Astrocyte (in vitro differentiated cells and primary cell): ENCODE data around the gene ENKD1.

ENCODE experiments used
- EZH2 ChIP-seq: IDR thresholded peaks from 2 replicates; pipeline ENCODE4 v1.6.1; 2012; ENCODE audit warnings: mild to moderate bottlenecking, low read length, inconsistent platforms; ENCODE audit not compliant: insufficient read depth
- TF ChIP-seq, protein P1 (sequence below): IDR thresholded peaks from 2 replicates; pipeline ENCODE4 v1.5.1; 2011; ENCODE audit warnings: low read depth, mild to moderate bottlenecking, inconsistent platforms, low read length, moderate library complexity; ENCODE audit not compliant: insufficient read depth

- TF ChIP-seq, protein P1, sequence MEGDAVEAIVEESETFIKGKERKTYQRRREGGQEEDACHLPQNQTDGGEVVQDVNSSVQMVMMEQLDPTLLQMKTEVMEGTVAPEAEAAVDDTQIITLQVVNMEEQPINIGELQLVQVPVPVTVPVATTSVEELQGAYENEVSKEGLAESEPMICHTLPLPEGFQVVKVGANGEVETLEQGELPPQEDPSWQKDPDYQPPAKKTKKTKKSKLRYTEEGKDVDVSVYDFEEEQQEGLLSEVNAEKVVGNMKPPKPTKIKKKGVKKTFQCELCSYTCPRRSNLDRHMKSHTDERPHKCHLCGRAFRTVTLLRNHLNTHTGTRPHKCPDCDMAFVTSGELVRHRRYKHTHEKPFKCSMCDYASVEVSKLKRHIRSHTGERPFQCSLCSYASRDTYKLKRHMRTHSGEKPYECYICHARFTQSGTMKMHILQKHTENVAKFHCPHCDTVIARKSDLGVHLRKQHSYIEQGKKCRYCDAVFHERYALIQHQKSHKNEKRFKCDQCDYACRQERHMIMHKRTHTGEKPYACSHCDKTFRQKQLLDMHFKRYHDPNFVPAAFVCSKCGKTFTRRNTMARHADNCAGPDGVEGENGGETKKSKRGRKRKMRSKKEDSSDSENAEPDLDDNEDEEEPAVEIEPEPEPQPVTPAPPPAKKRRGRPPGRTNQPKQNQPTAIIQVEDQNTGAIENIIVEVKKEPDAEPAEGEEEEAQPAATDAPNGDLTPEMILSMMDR = no peak
- peak; percentile 50 for TF ChIP-seq EZH2
Measured at GRCh38 chr16:67653789-67654402, 12.7 kb downstream of the ENKD1 start.
